Thyroid gland (tissue), 4 donors: ENCODE measurements around the gene ARHGEF10L.

Source experiments
- CTCF ChIP-seq, 6 experiments: fragments of 200-600 bp in 3 of 6; fragments of 450-650 bp in 3 of 6; sonication (generic) in 3 of 6; IDR thresholded peaks; one replicate each; pipeline ENCODE4 v1.5.1; 2016 to 2019; ENCODE audit warnings: antibody characterized with exemption in 6 of 6, mild to moderate bottlenecking in 2 of 6, inconsistent platforms in 1 of 6, moderate library complexity in 1 of 6
- POLR2A ChIP-seq, 2 donors: fragments of 450-650 bp; IDR thresholded peaks; one replicate each; pipeline ENCODE4 v1.6.1; 2017; ENCODE audit warnings: antibody characterized with exemption in 2 of 2, mild to moderate bottlenecking in 2 of 2, moderate library complexity in 1 of 2

GRCh38 chr1:17668624-17669175, 129.2 kb downstream of the ARHGEF10L start:
- TF ChIP-seq CTCF (IDR thresholded peaks at IDR 0.05): no peak
- no peak for TF ChIP-seq POLR2A (IDR thresholded peaks at IDR 0.05)
